ENCODE data around the gene ARSG.
A peak's percentile ranks its signal among the peaks of the same experiment; 100 is the strongest.
"Not testable (repeated sequence)": the region's sequence is repeated elsewhere in the genome, so short reads cannot be mapped to it uniquely, and the experiment has no call there.

ARSG gene

DNA sequence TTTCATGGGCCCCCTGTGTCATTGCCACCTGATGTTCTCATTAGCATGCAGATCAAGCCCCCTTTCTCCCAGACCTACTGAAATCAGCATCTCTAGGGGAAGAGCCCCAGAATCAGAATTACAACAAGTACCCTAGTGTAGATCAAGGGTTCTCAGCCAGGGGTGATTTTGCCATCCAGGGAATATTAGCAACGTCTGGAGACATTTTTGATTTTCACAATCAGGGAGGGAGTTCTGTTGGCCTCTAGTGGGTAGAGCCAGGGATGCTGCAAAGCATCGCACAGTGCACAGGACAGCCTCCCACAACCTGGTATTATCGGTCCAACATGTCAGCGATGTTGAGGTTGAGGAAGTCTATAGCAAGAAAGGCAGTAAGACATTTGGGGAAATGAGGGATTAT is 36.1 kb upstream of the ARSG start:
- no peak overlapping the region for H3K27ac ChIP-seq
- TF ChIP-seq, protein P1, sequence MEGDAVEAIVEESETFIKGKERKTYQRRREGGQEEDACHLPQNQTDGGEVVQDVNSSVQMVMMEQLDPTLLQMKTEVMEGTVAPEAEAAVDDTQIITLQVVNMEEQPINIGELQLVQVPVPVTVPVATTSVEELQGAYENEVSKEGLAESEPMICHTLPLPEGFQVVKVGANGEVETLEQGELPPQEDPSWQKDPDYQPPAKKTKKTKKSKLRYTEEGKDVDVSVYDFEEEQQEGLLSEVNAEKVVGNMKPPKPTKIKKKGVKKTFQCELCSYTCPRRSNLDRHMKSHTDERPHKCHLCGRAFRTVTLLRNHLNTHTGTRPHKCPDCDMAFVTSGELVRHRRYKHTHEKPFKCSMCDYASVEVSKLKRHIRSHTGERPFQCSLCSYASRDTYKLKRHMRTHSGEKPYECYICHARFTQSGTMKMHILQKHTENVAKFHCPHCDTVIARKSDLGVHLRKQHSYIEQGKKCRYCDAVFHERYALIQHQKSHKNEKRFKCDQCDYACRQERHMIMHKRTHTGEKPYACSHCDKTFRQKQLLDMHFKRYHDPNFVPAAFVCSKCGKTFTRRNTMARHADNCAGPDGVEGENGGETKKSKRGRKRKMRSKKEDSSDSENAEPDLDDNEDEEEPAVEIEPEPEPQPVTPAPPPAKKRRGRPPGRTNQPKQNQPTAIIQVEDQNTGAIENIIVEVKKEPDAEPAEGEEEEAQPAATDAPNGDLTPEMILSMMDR (conservative IDR thresholded peaks at IDR 0.05), result no peak

DNA sequence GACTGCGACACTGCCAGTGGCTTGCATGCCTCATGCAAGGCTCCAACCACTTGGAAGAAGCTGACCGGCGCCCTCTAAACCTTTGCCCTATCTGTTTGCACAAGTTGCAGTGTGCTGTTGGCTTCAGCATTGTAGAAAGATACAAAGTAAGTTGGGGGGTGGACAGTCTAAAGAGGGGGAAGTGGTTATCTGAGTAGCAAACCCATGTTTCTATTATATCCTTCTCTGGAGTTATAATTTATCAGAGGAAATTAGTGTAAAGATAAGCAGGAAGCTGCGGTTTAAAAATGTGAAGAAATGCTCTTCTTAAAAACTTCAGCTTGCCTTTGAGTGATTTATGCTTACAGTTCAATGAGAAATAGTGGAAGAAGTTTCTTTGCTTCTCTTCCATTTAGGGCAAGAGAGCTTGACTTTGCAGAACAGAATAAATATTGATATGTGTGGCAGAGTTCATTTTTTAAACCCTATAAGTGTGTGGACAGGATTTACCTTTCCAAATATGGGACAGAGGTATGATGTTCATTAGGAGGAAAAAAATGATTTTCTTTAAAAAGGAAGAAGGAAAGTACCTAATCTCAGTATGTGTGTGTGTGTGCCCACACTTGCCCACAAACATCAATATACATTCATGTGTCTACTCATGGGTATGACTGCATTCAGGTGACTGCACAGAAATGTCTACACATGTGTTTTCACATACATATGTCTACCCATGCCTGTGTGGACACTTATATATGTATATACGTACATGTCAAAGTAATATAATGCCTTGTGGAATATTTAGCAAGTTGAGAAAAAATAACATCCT is 35.4 kb upstream of the ARSG start:
- H3K27ac ChIP-seq, result no peak overlapping the region
- TF ChIP-seq, protein P1 (conservative IDR thresholded peaks at IDR 0.05), result no peak

DNA sequence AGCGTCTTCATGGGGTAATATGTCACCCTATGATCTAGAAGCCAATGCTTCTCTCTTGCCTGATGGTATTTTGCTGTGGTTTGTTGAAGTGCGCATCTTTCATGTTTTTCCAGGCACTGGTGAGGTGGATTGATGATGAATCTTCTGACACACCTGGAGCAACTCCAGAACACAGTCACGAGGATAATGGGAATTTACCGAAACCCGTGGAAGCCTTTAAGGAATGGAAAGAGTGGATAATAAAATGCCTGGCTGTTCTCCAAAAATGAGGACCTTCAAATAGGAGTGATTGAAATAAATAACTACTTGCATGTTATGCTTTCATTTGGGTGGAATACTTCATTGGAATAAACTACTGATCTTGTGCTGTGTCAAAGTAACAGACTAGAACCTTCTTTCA is 34.6 kb upstream of the ARSG start:
- H3K27ac ChIP-seq, result not testable (repeated sequence)

DNA sequence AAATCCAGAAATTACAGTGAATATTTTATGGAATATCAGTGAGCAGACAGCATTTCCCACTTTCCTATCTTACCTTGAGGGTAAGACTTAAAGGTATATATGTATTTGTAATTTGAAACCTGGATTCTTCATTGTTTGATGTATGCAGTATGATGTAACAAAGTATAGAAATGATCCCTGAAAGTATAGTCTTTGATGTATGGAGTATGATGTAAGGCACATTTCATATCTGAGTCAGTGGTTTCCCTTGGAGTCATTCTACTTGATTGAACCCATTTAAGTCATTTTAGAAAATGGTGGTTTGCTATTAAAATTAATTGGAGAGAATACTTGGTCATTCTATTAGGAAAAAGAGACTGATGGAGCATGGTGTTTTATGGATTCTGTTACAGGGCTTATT is 33.4 kb upstream of the ARSG start:
- TF ChIP-seq, protein P1 (conservative IDR thresholded peaks at IDR 0.05), result no peak
- H3K27ac ChIP-seq, result no peak overlapping the region

DNA sequence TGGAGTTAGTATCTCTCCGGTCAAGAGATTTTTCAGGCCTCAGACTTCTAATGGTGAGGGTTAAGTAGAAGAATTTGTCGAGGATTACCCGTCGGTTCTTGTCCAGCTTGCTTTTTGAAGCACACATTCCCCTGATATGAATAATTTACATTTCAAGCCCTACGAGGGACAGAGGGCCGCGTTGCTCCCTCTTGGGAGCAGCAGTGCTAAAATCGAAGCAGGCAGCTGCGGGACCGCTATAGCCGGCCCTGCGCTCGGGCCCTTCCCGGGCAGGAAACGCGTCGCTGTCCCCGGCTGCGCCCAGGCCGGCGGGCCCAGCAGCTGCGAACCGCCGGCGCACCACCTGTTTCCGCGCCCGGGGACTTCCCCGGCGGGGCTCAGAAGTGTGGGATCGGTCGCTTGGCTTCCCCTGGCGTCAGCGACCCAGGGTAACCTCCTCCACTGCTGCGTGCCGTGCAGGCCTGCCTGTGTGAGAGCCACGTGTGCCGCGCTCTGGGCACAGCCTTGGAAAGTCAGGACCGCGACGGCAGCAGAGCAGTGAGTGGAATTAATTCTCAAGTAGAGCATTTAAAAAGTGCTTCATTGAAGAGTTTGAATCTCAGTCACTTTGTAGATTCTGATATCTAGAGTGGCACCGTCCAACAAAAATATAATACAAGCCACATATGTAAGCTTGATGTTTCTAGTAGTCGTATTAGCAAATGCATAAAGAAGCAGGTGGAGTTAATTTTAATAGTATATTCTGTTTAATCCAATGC is 32.2 kb upstream of the ARSG start:
- peak overlapping the region; percentile 24; the same call in 1 of the 2 replicates for H3K27ac ChIP-seq

DNA sequence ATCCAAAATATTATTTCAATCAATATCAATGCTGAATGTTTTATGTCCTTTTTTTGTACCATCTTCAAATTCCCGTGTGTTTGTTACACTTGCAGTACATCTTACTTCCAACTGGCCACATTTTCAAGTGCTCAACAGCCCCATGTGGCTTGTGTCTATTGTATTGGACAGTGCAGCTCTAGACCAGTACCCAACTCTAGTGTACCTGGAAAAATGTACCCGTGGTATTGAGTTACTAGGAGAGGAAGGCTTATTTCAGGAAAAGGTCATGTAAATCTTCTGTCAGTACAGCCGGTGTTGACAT is 31.7 kb upstream of the ARSG start:
- peak overlapping the region; percentile 24; the same call in 1 of the 2 replicates for H3K27ac ChIP-seq

DNA sequence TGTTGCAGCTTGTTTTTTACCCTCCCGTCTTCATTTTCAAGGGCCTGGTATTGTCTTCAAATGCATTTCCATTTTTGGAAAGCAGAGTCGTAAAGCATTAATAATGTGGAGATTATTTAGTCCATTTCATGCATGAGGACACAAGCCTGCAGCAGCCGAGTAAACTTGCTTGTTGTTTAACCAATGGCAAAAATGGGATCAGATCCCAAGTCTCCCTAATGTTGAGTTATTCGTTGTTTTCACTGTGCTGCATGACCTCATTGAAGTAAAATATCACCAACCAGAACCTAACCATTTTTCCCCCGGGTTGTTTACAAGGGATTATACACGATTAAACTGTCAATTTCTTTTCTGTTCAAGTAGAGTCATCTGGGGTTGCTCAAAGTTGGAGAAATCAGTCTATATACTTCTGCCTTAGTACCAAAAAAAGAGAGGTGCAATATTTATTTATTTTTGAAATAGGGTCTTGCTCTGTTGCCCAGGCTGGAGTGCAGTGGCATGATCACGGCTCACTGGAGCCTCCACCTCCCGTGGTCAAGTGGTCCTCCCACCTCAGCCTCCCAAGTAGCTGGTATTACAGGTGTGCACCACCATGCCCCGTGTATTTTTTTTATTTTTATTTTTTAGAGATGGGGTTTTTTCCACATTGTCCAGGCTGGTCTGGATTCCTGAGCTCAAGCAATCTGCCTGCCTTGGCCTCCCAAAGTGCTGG is 31.1 kb upstream of the ARSG start:
- H3K27ac ChIP-seq, result peak overlapping the region; percentile 24; the same call in 1 of the 2 replicates
- TF ChIP-seq, protein P1 (conservative IDR thresholded peaks at IDR 0.05), result no peak

DNA sequence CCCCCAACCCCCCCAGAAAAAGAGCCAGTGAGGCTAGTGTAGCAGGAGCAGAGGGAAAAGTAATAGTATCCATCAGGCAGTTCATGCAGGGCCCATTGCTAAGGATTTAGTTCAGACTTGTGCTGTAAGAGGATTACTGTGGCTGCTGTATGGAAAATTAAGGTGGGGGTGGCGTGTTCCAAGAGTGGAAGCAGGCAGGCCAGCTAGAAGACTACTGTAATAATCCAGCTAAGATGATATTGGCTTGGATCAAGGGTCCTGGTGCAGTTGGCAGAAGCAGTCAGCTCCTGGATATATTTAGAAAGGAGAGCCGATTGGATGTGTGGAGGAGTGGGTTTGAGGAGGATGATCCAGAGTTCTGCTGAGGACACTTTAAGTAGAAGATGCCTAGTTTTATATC is 28.8 kb upstream of the ARSG start:
- not testable (repeated sequence) for H3K27ac ChIP-seq

DNA sequence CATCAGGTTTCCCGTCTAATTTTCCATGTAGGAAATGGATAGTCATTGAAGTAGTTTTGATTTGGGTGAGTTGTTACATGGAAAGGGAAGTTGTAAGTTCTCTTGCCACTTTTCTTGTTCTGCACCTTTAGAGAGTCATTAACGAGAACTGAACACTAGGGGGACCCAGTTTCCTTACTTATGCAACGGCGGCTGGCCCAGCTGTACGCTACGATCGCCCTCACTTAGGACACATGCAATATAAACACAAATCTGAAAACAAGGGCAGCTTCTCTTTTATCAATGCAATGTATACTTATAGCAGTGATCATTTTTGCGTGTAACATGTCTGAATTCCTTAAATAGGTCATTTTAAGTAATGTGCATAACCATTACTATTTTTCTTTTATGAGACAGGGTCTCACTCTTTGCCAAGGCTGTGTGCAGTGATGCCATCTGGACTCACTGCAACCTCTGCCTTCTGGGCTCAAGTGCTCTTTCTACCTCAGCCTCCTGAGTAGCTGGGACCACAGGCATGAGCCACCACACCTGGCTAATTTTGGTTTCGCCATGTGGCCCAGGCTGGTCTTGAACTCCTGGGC is 28.1 kb upstream of the ARSG start:
- H3K27ac ChIP-seq, result not testable (repeated sequence)
- TF ChIP-seq, protein P1 (conservative IDR thresholded peaks at IDR 0.05), result peak; percentile 62

DNA sequence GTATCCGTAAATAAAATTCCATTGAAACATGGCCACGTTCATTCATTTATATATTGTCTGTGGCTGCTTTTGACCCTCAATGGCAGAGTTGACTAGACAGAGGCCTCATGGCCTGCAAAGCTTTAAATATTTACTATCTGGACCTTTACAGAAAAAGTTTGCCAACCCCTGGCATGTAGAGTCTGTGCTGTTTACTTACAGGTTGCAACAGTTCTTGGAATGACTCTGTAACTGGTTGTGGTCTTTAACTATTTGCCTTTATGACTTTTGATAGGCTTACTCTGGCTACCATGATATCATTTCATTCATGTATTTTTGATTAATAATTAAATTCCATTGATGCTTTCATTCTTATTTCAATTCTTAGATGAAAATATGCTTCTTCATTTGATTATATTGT is 25.5 kb upstream of the ARSG start:
- peak overlapping the region; percentile 28; the same call in 1 of the 2 replicates for H3K27ac ChIP-seq

All from VCaP (cell line).